Fibroblast of gingiva (primary cell): ENCODE results near the gene GDA.
A peak's percentile ranks its signal among the peaks of the same experiment; 100 is the strongest.
"Not testable (repeated sequence)": the region's sequence is repeated elsewhere in the genome, so short reads cannot be mapped to it uniquely, and the experiment has no call there.

Experiments used
- DNase-seq: peaks from one replicate; pipeline ENCODE4 v3.0.0-alpha.2; 2011; ENCODE audit warnings: low read depth

GDA gene

DNA sequence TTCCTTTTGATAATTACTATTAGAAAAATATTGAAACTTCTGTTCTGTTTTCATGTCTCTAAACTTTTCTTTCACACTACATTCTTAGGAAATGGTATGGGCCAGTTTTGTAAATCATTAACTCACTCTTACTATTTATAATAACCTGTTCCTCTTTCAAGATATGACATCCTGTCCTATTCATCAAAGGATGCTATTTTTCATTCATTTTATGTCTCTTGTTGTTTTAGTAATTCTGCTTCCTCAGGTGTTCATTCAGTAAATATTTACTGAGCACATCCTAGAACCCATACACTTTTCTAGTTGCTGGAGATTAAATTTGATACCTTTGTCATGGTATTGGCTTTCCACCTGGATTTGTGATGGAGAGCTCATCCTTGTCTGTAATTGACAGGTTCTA lies 58.0 kb downstream of the GDA start:
- no peak for DNase-seq

DNA sequence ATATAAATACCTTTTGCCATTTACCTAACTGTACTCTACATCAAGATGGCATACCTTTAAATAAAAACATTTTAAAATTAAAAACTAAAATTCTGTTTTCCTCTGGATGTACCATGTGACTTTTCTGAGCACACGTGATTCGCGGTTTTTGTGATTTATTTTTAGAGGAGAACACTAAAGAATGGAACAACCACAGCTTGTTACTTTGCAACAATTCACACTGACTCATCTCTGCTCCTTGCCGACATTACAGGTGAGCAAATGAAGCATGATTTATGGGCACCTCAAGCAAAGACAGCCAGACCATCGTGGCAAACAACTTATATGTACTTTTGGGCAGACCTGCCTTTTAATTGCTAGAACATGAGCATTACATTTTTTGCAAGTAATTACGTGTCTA lies 61.3 kb downstream of the GDA start:
- DNase-seq = no peak

DNA sequence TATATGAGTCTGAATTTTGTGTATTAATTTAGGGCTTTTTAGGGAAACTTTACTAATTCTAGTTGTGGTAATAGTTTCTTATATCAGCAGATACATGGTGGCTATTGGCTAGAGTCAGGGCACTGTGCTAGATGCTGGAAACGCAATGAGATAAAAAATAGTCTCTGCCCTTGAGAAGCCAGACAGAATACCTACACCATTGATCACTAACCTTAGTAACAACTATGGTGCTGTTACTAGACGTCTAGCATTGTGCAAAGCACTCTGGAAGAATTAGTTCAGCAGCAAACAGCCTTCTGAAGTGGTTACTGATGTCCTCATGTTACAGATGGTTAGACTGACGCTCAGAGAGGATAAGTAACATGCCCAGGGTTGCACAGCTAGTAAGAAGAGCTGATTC lies 61.8 kb downstream of the GDA start:
- DNase-seq = no peak

DNA sequence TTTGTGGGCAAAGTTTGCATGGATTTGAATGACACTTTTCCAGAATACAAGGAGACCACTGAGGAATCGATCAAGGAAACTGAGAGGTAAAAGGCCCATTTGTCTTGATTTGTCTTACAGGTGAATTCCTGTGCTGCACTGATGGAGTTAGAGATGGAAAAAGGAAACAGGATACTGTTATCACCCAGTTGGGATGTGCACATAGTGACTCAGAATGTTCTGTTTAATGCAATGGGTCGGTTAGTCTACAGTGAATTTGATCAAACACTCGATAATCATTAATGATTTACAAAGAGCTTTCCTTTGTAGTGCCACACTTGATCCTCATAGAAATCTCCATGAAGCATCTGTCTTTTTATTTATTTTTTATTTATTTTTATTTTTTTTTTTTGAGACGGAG lies 64.7 kb downstream of the GDA start:
- DNase-seq = no peak

DNA sequence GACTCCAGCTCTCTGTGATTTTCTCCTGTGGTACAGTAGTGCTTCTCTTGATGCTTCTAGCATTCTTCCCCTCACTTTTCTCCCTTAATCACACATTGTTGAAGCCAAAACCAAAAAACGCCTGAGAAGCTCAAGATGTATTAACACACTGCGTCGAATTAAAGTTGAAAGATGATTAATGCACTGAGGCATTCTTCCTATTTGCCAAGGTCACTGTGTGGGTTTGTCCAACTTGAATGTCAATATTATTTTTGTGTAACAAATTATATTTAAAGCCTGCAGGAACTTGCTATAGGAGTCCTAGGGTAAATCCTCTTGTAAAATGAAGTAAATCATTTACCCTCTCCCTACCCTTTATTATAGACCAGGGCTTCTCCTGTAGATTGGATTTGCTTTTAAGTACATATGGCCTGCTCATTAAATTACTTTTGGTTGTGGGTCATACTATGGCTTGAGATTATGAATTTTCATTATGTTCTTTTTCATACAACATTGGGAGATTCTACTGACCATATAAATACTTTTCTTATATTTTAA lies 68.1 kb downstream of the GDA start:
- DNase-seq = no peak

DNA sequence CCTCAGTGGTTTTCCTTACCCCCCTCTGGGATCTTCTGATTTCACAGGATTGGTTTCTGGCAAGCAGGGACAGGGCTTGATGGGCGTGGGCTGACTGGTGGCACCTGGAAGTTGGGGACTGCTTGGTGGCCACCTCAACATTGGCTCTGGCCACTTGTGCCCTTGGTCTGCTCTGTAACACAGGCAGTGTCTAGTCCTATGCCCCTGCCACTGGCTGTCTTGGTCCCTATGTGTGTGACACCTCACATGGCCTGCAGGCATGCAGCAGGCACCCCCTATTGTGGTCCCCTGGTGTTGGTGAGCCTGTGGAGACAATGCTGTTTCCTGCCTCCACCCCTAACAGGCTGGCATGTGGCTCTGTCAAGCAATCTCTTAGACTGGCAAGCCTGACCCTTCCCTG lies 71.3 kb downstream of the GDA start:
- DNase-seq = no peak

DNA sequence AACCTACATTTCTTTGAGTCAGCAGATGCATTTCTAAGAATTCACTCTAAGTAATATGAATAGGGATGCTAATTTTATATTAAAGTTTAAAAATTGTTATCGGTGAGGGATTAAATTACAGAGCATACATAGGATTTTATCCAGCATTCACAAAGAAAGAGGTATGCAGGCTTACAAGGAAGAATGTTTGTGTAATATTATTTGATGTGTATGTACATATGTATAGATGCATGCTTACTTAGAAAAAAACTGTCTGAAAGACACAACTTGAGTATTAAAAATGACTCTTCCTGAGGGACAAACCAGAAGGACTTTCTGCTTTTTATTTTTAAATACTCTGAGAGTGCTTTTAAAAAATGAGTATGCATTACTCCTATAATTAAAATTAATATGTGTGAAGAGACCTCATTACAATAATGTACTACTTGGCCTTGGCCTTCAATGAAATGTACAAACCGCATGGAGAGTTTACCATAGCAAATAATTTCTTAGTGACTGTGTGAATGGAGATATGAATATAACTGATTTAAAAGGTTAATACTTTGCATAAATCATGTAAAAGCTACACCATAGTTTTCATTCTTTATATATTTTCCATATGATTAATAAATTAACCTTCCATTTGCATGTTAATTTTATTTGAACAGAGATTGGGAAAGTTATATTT lies 77.0 kb downstream of the GDA start:
- DNase-seq = no peak

DNA sequence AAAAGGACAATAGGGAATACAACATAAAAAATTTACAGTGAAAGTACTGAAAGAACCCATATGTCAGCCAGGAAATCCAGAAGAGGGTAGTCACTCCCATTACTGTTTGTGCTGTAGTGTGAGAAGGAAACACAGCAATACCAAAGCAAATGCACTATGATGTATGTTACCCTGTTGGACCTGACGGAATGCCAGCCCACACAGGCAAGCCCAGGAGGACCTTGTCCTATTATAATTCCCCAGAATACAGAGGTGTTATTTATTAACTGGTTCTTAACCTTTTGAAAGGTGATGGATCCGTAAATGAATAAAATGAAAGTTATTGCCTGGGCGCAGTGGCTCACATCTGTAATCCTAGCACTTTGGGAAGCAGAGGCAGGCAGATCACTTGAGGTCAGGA lies 79.0 kb downstream of the GDA start:
- DNase-seq = no peak

DNA sequence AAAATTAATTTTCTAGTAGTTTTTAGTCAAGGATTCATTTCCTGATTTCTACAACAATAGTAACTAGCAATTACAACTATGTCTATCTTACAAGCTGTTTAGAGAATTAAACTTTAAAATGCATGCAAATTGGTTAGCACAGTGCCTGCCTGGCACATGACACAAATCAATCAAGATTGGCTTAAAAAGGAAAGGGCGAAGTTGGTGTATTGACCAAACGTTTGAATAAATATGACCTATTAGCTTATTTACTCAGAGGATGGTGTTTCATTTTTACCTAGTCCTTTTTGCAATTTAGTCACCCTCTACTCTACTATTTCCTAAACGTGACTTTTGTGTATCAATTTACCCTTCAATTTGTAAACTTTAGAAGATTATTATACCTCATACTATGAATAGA lies 83.5 kb downstream of the GDA start:
- no peak for DNase-seq

DNA sequence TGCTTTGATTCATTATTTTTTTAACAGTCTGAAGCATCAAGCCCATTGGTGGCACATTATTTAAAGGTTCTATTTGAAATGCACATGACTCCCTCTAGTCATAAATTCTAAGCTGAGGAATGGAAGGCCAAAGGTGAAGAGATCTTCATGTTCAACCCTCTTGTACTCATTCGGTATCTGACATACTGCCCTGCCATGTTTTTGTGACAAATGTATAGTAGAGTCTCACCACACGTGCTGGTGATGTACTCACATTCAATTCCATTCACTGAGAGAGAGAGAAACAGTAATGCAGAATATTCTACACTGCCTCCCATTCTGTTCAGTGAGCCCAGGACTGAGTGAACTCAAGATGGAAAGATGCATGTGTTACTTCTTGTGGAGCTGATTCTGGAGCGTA lies 98.3 kb downstream of the GDA start:
- no peak for DNase-seq

DNA sequence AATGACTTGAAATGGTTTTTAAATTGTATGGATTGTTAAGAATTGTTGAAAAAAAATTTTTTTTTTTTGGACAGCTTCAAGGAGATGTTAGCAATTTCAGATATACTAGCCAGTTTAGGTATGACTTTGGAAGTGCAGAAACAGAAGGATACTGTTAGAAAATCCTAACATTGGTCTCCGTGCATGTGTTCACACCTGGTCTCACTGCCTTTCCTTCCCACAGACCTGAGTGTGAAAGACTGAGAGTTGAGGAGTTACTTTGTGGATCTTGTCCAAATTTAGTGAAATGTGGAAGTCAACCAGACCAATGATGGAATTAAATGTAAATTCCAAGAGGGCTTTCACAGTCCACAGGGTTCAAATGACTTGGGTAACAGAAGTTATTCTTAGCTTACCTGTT lies 102.3 kb downstream of the GDA start:
- no peak for DNase-seq

DNA sequence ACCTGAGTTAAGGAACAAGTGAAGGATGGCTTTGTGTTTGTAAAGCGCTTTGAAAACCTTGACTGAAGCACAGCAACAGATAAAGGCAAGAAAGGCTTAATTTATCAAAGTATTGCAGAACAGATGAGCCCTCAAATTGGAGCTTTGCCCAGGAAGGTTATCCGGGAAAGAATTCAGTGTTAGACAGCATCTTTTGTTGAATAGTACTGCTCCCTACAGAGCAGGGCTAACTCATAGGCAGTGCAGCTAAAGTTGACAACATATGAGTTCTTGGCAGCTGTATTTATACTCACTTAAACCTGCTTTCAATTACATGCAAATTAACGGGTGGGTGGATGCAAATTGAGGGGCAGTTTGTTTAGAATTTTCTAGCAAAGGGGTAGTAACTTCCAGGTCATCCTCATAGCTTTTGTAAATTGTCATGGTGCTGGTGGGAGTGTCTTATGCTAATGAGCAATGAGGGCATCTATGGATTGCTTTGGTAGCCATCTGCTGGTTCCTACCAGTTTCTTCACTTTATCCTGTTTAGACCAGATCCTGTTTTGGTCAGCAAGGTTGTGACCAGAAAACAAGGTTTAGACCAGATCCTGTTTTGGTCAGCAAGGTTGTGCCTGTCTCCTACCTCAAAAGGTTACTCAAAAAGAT lies 105.8 kb downstream of the GDA start:
- no peak for DNase-seq

DNA sequence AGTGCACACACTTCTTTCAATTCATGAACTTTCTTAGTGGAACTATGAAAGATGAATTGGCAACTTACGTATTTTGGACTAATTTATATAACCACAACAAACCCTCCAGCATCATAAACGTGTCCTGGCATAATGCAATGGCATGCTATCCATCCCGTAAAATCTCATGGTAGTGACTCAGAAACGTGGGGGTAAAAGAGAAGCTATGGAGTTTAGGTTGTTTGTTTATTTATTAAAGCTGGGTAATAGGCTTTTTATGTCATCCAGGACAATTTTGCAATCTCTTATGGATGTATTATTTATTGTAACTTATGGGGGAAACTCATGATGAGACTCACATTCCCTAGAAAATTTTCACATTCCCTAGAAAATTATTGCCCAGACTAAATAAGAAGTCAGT lies 106.3 kb downstream of the GDA start:
- no peak for DNase-seq

DNA sequence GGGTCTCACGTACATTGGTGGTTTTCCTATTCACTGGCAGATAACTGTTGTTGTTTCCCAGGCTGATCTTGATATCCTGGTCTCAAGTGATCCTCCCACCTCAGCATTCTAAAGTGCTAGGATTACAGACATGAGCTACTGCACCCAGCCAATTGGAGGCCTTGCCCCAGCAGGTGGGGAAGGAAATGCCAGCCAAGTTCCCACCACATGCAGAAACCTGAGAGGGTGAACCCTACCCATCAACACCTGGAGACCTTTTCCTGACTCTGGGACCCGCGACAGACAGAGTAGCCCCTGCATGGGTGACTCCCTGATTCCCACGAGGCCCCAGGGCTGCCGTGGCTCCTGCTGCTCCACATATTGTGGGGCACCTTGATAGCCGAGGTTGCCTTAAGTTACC lies 107.7 kb downstream of the GDA start:
- DNase-seq = no peak

DNA sequence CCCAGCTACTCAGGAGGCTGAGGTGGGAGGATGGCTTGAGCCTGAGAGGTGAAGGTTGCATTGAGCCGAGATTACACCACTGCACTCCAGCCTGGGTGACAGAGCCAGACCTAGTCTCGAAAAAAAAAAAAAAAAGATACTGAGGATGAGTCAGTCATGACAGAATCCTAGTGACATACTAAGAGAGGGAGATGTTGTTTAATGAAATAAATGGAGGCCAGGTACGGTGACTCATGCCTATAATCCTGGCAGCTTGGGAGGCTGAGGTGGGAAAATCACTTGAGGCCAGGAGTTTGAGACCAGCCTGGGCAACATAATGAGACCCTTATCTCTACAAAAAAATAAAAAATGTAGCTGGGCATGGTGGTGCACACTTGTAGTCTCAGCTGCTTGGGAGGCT lies 108.6 kb downstream of the GDA start:
- no peak for DNase-seq

DNA sequence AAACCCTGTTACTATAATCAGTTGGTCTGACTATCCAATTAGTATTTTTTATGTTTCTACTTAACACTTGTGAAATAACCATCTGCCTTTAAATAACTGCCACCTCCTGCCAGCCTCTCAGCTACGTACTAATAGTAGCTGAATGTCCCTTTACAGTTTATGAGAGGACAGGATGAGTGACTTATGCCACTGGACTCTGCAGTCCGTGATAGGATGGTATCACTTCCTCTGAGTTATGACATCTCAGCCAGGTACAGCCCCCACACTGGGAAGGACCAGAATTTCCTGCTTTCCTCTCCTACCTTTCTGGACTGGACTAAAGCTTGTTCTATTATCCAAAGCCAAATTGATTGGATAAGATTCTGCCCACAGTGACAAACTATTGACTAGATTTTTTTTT lies 112.8 kb downstream of the GDA start:
- DNase-seq = no peak

DNA sequence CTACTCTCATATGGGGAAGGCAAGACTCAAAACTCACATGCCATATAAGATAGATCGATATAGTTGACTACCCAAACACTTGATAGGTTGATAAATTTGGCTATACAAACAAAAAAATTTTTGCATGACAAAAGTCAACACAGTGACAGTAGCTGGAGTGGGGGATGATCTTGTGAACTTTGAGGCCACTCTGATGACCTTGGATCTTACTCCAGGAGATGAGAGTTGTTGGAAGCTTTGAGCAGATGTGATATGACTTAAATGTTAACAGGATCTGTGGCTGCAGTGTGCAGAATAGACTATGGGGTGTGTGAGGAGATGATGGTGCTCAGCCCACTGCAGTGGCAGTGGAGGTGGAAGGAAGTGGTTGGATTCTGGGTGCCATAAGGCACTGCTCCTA lies 114.3 kb downstream of the GDA start:
- no peak for DNase-seq

DNA sequence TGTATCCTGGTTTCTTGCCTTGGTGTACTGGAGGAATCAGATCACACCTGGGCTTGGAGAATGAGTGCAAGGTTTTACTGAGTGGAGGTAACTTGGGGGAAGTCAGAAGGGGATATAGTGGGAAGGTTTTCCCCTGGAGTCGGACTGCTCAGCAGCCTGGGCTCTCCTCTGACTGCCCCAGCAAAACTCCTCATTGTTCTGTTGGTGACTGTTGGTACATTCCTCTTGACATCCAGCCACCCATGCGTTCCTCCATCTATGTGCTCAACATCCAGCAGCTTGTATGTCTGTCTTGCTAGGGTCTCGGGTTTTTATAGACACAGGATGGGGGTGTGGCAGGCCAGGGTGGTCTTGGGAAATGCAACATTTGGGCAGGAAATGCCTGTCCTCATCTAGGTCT lies 119.7 kb downstream of the GDA start:
- DNase-seq = no peak

DNA sequence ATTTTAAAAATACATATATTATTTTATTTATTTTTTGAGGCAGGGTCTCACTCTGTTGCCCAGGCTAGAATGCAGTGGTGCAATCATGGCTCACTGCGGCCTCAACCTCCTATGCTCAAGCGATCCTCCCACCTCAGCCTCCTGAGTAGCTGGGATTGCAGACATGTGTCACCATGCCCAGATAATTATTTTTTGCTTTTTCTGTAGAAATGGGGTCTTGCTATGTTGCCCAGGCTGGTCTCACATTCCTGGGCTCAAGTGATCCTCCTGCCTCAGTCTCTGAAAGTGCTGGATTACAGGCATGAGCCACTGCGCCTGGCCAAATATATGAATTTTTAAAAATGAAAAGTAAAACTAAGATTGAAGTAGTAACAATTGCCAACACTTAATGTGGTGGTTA lies 121.1 kb downstream of the GDA start:
- not testable (repeated sequence) for DNase-seq

DNA sequence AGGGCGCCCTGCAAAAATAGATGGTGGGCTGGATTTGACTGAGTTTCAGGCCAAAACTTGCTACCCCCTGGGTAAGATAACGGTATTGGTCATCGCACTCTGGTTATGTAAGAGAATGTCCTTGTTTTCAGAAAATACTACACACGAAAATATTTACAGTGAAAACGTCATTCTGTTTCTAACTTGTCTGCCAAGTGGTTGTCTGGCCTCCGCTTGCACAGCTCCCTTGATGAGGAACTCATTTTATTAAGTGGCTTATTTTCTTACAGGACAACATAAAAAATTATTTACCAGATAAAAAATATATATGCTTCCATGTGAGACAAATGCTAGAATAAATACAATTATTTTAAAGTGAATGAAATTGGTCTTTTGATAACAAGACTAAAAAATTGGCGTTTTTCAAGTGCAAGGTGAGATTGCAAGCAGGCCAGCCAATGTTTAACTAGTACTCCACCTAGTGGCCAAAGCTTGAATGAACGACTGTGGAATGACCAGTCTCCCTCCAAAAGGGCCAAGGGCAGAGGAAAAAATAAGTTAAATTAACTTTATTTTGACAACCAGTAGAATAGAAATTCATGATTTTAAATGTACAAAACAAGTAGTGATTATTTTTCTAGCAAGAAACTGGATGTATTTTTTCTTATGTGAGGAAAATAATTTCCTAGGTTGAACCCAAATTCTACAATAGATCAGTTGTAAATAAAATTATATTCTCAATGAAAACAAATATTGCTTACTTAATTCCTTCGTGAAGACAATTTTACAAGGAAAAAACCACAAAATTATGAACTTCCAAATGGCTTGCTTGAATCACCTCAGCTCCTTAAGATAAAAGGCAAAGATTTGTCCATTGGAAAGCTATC lies 122.6 kb downstream of the GDA start:
- DNase-seq = peak; percentile 45

DNA sequence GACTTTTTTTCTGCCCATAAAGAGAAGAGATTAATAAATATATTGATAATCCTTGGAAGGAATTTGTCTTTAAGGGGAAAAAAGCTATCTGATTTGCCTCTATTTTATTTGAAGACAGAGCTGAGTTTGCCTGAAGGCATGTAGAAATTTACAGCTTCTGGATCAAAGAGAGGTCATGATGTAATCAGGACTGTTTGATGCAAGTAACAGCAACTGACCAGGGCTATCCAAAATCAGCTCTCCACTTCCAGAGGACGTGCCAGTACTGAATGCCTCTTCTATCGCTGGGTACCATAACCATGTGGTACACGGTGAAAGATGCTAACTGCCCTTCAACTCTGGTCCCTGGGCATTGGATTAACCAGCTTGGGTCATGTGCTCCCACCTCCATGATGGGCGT lies 125.2 kb downstream of the GDA start:
- DNase-seq = no peak

DNA sequence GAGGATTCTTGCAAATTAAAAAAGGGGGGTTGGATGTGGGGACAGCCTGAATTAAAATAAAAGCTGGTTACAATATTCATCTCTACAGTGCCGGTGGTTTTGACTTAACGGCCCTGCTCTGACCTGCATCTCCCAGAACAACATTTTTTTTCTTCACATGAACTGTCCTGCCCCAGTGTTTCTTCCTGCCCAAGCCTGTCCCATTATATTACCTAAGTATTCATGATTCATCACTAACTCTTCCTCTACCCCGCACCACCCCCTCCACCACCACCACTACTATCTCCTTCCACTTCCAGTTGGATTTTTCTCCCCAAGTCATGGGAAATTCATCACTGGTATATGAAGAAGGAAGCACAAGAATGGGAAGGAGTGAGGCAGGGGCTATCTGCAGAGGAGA lies 125.7 kb downstream of the GDA start:
- DNase-seq = no peak

DNA sequence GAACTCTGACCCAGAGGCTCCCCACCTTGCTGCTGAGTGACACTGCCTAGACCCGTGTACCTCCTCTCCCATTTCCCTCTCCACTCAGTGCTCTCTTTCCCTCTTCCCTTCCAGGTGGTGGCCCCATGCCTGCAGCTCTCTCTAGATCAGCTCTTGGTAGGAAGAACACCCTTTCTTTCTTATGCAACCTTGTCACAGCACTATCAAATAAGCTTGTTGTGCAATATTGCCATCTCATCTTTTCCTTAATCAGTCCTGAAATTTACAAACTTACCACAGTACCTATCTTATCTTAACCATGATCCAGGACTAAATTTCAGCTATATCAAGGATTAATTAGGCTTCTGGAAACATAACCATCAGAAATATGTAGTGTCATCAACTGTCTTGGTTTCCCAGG lies 127.2 kb downstream of the GDA start:
- no peak for DNase-seq
